ENCODE results near the gene CLASP2.
"Not testable (repeated sequence)": the region's sequence is repeated elsewhere in the genome, so short reads cannot be mapped to it uniquely, and the experiment has no call there.

The CLASP2 gene

DNA sequence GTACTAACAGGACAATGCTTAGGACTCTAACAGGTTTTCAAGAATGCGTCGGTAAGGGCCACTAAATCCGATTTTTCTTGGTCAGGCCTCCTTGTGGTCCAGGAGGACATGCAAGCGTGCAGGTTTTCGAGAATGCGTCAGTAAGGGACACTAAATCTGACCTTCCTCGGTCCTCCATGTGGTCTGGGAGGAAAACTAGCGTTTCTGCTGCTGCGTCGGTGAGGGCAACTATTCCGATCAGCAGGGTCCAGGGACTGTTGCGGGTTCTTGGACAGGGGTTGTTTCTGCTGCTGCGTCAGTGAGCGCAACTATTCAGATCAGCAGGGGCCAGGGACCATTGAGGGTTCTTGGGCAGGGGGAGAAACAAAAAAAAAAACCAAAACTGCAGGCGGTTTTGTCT is 270.1 kb downstream of the CLASP2 start:
- no peak for DNase-seq (ENCODE audit: low spot score)

DNA sequence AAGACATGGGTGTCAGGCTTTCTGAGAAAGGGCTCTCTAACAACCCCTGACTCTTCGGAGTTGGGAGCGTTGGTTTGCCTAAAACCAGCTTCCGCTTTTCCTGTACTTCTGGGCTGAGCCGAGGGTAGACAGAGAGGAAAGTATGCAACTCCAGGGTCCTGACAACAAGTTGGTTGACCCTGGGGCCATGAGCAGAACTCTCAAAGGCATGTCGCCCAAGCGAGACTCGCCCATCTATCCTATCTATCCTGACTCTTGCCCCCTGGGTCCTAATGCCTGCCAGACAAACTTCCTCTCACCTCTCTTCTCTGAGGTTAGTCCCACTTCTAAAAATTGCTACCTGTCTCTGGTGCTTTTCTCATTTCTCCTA is 270.8 kb downstream of the CLASP2 start:
- DNase-seq (ENCODE audit: low spot score): not testable (repeated sequence)
